HG02840 (cell line): ENCODE results near the gene LRRC46.

ENCODE experiments used
- ATAC-seq: cut with Tn5 transposase; IDR thresholded peaks from one replicate; pipeline ENCODE4 v1.9.1; 2021; ENCODE audit warnings: mild to moderate bottlenecking, moderate library complexity, moderate number of reproducible peaks; ENCODE audit not compliant: unreplicated experiment, low FRiP score

Gene LRRC46

GRCh38 chr17:47872019-47872650 lies 40.7 kb downstream of the LRRC46 start:
- no peak for ATAC-seq

GRCh38 chr17:47872651-47873161 lies 41.2 kb downstream of the LRRC46 start:
- no peak for ATAC-seq

DNA sequence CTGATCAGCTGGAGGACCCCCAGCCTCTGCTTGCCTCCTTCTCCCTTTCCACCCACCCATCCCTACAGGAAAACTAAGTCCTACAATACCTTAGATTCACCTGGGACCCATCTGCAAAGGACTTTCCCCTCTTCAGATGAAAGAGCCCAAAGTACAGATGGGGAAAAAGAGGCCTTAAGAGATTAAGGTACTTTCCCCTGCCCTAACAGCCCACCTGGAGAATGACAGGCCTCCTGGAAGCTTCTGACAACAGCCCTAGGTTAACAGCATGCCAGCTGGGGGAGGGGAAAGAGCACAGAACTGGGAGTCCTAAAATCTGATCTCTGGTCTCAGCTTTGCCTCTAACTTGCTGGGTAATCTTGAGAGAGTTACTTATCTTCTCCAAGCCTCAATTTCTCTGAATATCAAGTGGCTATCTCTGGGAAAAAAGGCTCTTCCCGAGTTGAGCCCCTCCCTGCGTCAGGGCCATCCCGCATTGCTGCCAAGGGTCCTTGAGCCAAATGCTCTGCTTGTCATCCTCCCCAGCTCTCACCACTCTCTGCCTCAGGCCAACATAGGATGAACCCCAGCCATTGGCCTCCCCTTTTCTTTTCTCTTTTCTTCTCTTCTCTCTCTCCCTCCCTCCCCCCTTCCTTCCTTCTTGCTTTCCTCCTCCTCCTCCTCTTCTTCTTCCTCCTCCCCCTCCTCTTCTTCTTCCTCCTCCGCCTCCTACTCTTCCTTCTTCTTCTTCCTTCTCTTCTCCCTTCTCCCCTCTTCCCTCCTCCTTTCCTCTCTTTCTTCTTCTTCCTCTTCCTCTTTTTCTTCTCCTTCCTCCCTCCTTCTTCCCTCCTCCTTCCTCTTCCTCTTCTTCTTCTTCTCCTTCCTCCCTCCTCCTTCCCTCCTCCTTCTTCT lies 42.0 kb downstream of the LRRC46 start:
- ATAC-seq: no peak

GRCh38 chr17:47875011-47875985 lies 43.8 kb downstream of the LRRC46 start:
- no peak for ATAC-seq

- no peak for ATAC-seq
Observed at GRCh38 chr17:47877368-47878034, 46.0 kb downstream of the LRRC46 start.

DNA sequence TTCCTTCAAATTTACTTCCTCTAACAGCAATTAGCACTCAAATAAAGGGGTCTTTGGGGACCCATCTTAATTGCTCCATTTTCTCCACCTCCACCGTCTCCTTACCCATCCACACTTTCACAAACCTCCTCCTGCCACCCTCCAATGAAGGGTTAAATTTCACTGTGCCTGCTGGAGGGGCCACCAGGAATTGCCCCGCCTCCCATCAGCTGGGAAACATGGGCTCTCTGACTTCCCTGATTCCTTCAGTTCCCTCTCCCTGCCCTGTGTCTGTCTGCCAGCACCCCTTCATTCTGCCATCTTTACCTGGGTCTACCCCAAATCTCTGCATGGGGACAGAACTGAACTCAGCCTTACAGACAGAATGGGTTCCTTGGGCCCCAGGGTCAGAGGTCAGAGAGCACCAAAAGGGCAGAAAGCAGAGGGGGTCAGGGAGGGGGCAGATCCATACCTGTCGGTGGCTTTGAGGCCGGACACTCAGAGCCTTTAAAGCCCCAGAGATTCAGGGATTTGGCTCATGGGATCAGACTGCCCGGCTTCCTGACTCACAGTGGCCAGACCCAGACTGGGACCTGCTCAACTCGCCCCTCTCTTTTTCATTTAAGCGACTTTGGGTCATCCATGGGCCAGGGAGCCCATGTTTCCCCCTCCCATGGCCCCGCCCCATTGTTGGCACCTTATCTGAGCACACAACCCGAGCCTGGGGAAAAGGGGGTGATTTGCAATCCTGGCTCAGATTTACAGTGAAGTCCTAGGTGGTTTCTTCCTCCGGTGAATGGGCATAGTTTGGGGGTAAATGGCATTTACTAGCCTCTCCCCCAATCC lies 46.9 kb downstream of the LRRC46 start:
- ATAC-seq: no peak

DNA sequence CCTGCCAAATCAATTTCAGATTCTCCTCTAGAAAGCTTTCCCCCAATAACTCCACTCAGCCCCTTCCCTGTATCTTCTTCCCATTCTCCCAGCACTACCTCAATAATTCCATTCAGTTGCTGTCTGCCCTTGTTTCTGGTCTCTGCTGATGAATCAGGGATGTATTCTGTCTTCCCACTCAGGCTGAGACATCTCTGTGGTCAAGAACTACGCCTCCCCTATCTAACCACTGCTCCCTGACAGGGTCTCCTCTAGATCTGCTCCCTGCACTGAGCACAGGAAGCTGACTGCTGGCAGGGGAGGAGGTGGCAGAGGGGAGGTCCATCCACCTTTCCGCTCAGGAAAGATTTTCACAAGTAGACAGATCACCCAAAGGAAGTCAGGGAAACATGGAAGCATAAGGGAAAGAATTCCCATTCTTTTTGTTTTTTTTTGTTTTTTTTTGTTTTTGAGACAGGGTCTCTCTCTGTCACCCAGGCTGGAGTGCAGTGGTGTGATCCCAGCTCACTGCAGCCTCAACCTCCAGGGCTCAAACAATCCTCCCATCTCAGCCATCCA lies 47.6 kb downstream of the LRRC46 start:
- ATAC-seq: no peak

DNA sequence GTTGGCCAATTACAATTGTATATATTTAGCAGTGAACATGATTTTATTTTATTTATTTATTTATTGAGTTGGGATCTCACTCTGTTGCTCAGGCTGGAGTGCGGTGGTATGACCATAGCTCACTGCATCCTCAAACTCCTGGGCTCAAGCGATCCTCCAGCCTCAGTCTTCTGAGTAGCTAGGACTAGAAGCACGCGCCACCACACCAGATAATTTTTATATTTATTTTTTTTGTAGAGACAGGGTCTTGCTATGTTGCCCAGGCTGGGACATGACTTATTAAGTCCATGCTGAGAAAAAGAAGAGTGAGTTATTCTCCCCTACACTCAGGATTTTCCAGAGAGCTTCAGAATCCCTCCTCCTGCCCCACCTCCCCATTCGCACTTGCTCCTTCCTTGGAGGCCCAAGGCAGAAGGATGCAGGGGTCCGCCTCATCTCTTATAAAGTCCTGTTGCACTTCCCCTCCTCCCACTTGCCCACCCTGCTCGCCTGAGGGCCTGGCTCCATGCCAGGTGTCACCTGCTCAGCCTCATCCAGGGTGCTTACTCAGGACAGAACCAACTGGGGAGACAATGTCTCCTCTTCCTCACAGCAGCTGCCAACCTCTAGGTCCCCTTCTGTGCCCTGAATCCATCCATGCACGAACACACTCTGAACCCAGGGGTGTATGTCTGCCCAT lies 48.4 kb downstream of the LRRC46 start:
- no peak for ATAC-seq

DNA sequence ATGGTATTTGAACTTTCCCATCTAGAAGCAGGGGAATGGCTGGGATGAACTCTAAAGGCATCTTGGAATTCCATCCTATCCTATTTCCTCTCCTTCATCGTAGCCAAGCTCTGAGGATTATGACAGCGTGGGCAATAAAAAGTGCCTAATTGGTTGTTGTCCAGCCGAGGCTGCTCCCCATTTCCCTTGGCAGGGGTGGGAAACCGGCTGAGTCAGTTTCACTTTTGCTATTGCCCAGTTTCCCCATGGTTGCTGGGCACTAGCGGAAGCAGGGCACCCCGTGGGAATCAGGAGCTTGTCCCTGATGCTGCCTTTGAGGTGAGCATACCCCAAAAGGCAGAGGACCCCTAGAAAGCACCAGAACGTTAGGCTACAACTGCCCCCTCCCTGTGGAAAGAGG lies 50.8 kb downstream of the LRRC46 start:
- no peak for ATAC-seq

DNA sequence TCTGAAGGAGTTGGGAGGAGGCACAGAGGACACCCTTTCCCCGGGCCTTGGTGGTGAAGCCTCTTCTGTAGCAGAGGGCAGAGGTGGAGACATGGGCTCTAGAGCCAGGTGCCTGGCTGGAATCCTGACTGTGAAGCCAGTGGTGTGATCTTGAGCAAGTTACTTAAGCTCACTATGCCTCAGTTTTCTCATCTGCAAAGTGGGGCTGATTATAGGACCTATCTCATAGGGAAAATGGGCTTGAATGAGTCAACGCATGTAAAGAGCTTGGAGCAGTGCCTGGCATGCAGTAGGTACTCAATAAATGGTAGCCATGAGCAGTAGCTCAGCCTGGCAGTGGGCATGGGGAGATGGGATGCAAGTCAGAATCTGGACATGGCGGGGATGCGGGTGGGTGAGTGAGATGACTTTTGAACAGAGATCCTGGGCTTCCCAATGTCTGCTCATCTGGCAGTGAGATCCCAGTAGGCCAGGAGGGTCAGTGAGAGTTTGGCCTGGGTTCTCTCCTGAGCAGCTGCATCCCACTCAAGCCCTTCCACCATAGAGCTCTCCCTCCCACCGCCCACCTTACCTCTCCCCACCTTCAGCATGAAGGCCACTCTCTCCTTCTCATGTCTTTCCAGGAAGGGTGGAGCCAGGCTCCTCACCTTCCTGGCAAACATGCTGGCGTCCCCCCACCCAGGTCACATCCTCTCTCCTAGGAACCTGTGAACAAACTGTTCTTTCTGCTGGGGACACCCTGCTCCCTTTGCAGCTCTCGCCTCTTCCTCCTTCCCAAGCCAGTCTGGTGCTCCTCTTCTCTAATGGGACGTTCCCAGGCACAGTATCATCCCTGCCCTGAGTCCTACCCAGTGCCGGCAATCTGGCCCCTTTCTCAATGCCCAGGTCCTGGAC lies 51.5 kb downstream of the LRRC46 start:
- no peak for ATAC-seq

DNA sequence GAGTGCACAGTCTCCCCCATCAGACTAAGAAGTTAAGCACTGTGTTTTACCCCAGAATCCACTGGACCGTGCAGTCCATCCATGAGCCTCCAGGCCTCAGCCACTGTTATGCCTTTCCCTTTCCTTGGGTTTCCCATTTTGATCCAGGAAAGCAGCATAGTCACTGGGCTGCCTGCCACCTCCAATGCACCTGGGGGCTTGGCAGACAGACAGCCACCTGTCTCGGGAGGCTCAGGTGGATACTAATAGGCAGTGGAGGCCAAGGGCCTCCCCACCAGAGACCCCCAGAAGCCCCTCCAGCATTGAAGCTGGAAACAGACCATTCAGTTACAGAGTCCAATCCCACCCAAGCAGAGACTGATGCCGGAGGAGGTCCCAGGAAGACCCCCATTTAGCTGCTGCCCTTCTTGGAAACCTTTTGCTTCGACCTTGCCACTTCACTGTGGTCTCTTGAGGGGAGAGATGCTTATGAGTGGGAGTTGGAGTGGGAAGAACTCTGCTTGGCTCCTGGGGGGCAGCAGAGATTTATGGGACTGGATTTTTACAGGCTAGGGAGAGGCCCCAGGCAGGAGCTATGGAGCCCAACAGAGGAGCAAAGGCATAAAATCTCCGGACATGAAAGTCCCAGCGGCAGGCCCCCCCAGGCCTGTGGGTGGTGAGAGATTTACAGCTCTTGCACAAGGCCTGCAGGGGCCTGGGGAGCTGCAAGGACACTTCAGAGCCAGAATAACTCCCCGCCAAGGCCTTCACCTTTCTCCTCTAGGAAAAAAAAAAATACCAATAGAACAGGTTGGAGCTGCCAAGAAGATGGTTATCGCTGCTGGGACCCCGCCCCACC lies 52.3 kb downstream of the LRRC46 start:
- no peak for ATAC-seq

DNA sequence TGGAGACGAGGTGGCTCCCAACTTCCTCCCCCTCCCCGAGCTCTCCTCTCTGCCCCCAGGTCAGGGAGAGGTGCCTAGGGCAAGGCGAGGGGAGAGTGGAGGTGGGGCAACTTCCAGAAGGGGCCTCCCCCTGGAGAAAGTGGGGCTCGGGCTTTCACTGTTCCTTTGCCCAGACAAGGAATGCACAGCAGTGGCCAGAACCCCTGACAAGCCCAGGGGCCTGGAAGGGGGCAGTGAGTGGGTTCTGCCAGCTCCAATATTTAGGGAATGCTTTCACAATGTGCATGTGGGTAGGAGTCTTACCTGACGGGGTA lies 52.9 kb downstream of the LRRC46 start:
- ATAC-seq: no peak

- no peak for ATAC-seq
Observed at GRCh38 chr17:47884905-47885730, 53.6 kb downstream of the LRRC46 start.
